NCI-H446 treated with DMSO at 0.1 percent for 48 hours (cell line): ENCODE data around the gene TBX4.
"Not testable (repeated sequence)": the region's sequence is repeated elsewhere in the genome, so short reads cannot be mapped to it uniquely, and the experiment has no call there.

Experiments
- DNase-seq: peaks from one replicate; lab custom pipeline; 2025; lab: John Stamatoyannopoulos, UW

The TBX4 gene

GRCh38 chr17:61527441-61527840 is 75.2 kb downstream of the TBX4 start:
- not testable (repeated sequence) for DNase-seq

- DNase-seq, result no peak
These were observed 75.9 kb downstream of the TBX4 start for GRCh38 chr17:61528171-61528570.

GRCh38 chr17:61531223-61531622 is 79.0 kb downstream of the TBX4 start:
- DNase-seq, result no peak

- DNase-seq, result no peak
These were observed 80.6 kb downstream of the TBX4 start for GRCh38 chr17:61532826-61533225.

- no peak for DNase-seq
These were observed 81.6 kb downstream of the TBX4 start for GRCh38 chr17:61533797-61534196.

- no peak for DNase-seq
These were observed 82.2 kb downstream of the TBX4 start for GRCh38 chr17:61534414-61534813.
